ENCODE results near the gene PDIA5.

PDIA5 gene

GRCh38 chr3:123094516-123095313 is 27.9 kb downstream of the PDIA5 start:
- H3K27me3 ChIP-seq (ENCODE audit: control insufficient read depth, insufficient read depth, low read length), result no peaks in the 10 kb centered on the region
- no peak overlapping the region for H3K9ac ChIP-seq (ENCODE audit: low read length)
- H3K36me3 ChIP-seq (ENCODE audit: control insufficient read depth, insufficient read depth, low read length), result peaks cover 37% of the 10 kb centered on the region
- no peak overlapping the region for H3K4me3 ChIP-seq (ENCODE audit: low read depth, low read length)
- no peaks in the 10 kb centered on the region for H3K9me3 ChIP-seq (ENCODE audit: control insufficient read depth, insufficient read depth, low read depth, low read length)
- peaks cover 29% of the 10 kb centered on the region for H3K4me1 ChIP-seq (ENCODE audit: control insufficient read depth, insufficient read depth, low read length)
- no peak overlapping the region for H3K27ac ChIP-seq (ENCODE audit: low read depth, low read length)

- H3K27ac ChIP-seq (ENCODE audit: low read depth, low read length), result no peak overlapping the region
- no peak overlapping the region for H3K9ac ChIP-seq (ENCODE audit: low read length)
- no peak overlapping the region for H3K4me3 ChIP-seq (ENCODE audit: low read depth, low read length)
- H3K36me3 ChIP-seq (ENCODE audit: control insufficient read depth, insufficient read depth, low read length), result peaks cover 47% of the 10 kb centered on the region
- H3K9me3 ChIP-seq (ENCODE audit: control insufficient read depth, insufficient read depth, low read depth, low read length), result no peaks in the 10 kb centered on the region
- H3K4me1 ChIP-seq (ENCODE audit: control insufficient read depth, insufficient read depth, low read length), result peaks cover 19% of the 10 kb centered on the region
- H3K27me3 ChIP-seq (ENCODE audit: control insufficient read depth, insufficient read depth, low read length), result no peaks in the 10 kb centered on the region
Observed at GRCh38 chr3:123096126-123096525, 29.3 kb downstream of the PDIA5 start.

DNA sequence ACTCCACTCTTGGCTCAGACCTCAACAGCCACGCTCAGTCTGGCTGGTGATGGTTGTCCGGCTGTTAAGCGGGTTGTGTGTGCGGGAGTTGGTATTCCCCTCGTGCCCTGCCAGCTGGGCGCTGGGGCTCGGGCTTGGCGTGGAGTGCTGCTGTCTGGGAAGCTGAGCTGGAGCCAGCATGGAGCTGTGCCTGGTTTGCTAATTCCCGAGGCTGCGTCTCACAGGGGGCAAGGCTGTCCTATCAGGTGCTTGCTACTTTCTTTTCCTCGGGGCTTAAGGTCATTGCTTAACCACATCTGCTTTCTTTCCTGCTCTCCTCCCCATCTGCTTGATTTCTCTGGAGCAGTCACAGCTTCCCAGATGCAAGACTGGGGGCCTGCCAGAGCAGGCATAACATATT is 29.9 kb downstream of the PDIA5 start:
- H3K27me3 ChIP-seq (ENCODE audit: control insufficient read depth, insufficient read depth, low read length), result no peaks in the 10 kb centered on the region
- peaks cover 43% of the 10 kb centered on the region for H3K36me3 ChIP-seq (ENCODE audit: control insufficient read depth, insufficient read depth, low read length)
- no peak overlapping the region for H3K9ac ChIP-seq (ENCODE audit: low read length)
- peaks cover 19% of the 10 kb centered on the region for H3K4me1 ChIP-seq (ENCODE audit: control insufficient read depth, insufficient read depth, low read length)
- no peak overlapping the region for H3K27ac ChIP-seq (ENCODE audit: low read depth, low read length)
- H3K4me3 ChIP-seq (ENCODE audit: low read depth, low read length), result no peak overlapping the region
- no peaks in the 10 kb centered on the region for H3K9me3 ChIP-seq (ENCODE audit: control insufficient read depth, insufficient read depth, low read depth, low read length)

GRCh38 chr3:123098426-123099330 is 31.9 kb downstream of the PDIA5 start:
- Histone ChIP-seq H3K9ac (ENCODE audit: low read length) (peak overlapping the region; percentile 46), H3K4me3 (ENCODE audit: low read depth, low read length) (no peak overlapping the region; the same call in 1 of the 2 replicates), H3K27ac (ENCODE audit: low read depth, low read length) (no peak overlapping the region; the same call in 1 of the 2 replicates), H3K4me1 (ENCODE audit: control insufficient read depth, insufficient read depth, low read length) (peaks cover 19% of the 10 kb centered on the region), H3K27me3 (ENCODE audit: control insufficient read depth, insufficient read depth, low read length) (no peaks in the 10 kb centered on the region), H3K9me3 (ENCODE audit: control insufficient read depth, insufficient read depth, low read depth, low read length) (no peaks in the 10 kb centered on the region), H3K36me3 (ENCODE audit: control insufficient read depth, insufficient read depth, low read length) (peaks cover 42% of the 10 kb centered on the region)

DNA sequence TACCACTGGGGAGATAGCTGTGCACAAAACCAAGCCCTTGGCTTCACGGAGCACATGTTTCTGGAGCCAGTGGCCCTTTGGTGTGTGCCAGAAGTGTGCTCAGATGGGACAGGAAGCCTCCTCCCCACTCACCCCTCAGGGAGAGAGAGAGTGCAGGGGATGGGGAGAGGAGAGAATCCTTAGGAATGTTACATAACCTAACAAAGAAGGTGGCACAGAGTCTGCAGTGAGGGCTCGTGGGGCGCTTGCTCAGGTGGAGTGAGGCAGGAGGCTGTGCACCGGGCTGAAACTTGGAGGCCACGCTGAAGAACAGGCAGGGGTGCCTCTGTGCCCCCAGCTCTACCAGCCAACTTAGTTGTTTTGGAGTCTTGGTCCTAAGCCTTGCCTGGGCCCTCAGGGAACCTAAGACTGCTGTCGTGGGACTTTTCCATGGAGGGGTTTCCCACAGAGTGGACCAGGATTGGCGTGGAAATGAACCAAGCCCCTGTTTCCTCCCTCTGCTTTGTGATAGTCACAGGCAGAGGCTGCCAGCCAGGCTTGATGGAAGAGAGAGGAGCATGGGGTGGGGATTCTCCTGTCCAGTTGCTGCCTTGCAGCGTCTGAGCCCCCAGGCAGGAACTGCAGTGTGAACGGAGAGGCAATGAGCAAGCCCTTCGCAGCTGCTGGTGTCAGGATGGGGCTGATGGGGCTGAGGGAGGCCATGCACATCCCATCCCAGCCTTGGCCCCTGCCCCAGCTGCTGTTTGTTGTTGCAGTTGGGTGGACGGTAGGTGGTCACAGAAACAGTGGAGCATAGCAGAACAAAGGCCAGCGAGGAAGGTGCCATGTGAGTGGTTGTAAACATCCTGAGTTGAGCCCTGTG is 32.7 kb downstream of the PDIA5 start:
- Histone ChIP-seq H3K36me3 (ENCODE audit: control insufficient read depth, insufficient read depth, low read length) (peaks cover 48% of the 10 kb centered on the region), H3K27me3 (ENCODE audit: control insufficient read depth, insufficient read depth, low read length) (no peaks in the 10 kb centered on the region), H3K4me3 (ENCODE audit: low read depth, low read length) (no peak overlapping the region; the same call in 1 of the 2 replicates), H3K27ac (ENCODE audit: low read depth, low read length) (no peak overlapping the region; the same call in 1 of the 2 replicates), H3K4me1 (ENCODE audit: control insufficient read depth, insufficient read depth, low read length) (peaks cover 19% of the 10 kb centered on the region), H3K9ac (ENCODE audit: low read length) (peak overlapping the region; percentile 46), H3K9me3 (ENCODE audit: control insufficient read depth, insufficient read depth, low read depth, low read length) (no peaks in the 10 kb centered on the region)

DNA sequence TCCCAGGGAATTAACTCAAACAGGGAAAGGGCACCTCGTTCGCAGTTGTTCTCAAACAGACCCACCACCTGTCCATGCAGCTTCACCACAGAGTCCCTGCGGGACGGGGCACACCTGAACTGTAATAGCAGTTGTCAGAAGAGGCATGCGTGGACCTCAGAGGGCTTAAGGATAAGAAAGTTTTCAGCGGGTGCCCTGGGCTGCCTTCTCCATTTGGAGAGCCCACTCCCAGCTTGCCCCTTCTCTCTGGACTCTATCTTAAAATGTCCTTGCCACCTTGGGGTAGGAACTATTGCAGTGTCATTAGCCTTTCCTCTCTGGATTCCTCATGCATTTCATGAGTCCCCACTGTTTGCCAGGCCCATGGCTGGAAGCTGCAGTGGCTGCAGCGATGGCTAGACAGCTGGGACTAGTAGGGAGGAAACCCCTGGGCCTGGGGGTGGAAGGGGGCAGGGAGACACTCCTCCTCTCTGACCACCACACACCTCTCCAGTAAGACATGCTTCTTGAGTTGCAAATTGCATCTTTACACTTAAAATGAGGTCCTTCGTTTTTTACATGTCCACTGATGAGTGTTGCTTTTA is 33.5 kb downstream of the PDIA5 start:
- no peak overlapping the region for H3K27ac ChIP-seq (ENCODE audit: low read depth, low read length)

GRCh38 chr3:123102249-123102648 is 35.4 kb downstream of the PDIA5 start:
- H3K9ac ChIP-seq (ENCODE audit: low read length), result no peak overlapping the region
- H3K27me3 ChIP-seq (ENCODE audit: control insufficient read depth, insufficient read depth, low read length), result no peaks in the 10 kb centered on the region
- H3K27ac ChIP-seq (ENCODE audit: low read depth, low read length), result no peak overlapping the region
- no peaks in the 10 kb centered on the region for H3K9me3 ChIP-seq (ENCODE audit: control insufficient read depth, insufficient read depth, low read depth, low read length)
- H3K4me1 ChIP-seq (ENCODE audit: control insufficient read depth, insufficient read depth, low read length), result peaks cover 18% of the 10 kb centered on the region
- peaks cover 71% of the 10 kb centered on the region for H3K36me3 ChIP-seq (ENCODE audit: control insufficient read depth, insufficient read depth, low read length)
- H3K4me3 ChIP-seq (ENCODE audit: low read depth, low read length), result no peak overlapping the region

More for the DNA sequence above, 33.5 kb downstream of the PDIA5 start:
- H3K4me3 ChIP-seq (ENCODE audit: low read depth, low read length), result no peak overlapping the region
- H3K36me3 ChIP-seq (ENCODE audit: control insufficient read depth, insufficient read depth, low read length), result peaks cover 55% of the 10 kb centered on the region
- no peaks in the 10 kb centered on the region for H3K27me3 ChIP-seq (ENCODE audit: control insufficient read depth, insufficient read depth, low read length)
- no peaks in the 10 kb centered on the region for H3K9me3 ChIP-seq (ENCODE audit: control insufficient read depth, insufficient read depth, low read depth, low read length)
- H3K4me1 ChIP-seq (ENCODE audit: control insufficient read depth, insufficient read depth, low read length), result peaks cover 19% of the 10 kb centered on the region
- no peak overlapping the region for H3K9ac ChIP-seq (ENCODE audit: low read length)

DNA sequence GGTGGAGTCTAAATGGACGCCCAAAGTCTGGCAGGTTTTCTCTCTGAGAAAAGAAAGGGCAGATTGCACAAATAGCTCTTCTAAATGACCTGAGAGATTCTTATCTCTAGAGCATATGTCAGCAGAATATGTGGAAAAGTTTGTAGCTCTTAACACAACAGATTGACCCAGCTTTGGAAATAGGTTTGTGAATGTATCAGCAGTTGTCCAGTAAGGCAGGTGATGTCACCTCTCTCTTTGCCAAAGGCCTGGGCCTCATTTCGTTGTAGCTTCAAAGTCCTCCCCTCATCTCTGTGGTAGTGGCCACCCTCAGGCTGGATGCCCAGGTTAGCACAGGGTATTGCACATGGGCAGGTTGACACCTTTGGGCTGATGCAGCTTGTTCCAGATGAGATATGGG is 36.0 kb downstream of the PDIA5 start:
- H3K27ac ChIP-seq (ENCODE audit: low read depth, low read length), result no peak overlapping the region
- no peaks in the 10 kb centered on the region for H3K27me3 ChIP-seq (ENCODE audit: control insufficient read depth, insufficient read depth, low read length)
- no peaks in the 10 kb centered on the region for H3K9me3 ChIP-seq (ENCODE audit: control insufficient read depth, insufficient read depth, low read depth, low read length)
- H3K4me1 ChIP-seq (ENCODE audit: control insufficient read depth, insufficient read depth, low read length), result peaks cover 17% of the 10 kb centered on the region
- H3K4me3 ChIP-seq (ENCODE audit: low read depth, low read length), result no peak overlapping the region
- H3K9ac ChIP-seq (ENCODE audit: low read length), result no peak overlapping the region
- H3K36me3 ChIP-seq (ENCODE audit: control insufficient read depth, insufficient read depth, low read length), result peaks cover 71% of the 10 kb centered on the region

DNA sequence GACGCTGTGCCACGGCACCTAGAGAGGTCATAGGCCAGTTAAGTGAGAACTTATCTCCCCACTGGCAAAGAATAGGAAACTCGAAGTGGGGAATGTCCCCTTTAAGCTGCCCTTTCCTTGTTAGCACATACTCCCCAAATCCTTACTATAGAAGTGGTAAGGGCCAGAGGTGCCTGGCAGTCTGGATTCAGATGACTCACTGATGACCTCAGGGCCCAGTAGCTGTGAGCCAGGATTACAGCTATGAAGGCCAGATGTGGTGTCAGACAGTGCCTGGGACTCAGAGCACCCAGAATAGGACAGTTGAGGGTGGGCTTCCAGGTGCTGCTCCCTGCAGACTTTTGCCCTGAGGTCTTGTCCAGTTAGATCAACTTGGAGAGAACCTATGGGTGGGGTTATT is 37.7 kb downstream of the PDIA5 start:
- no peak overlapping the region for H3K27ac ChIP-seq (ENCODE audit: low read depth, low read length)
- peaks cover 80% of the 10 kb centered on the region for H3K36me3 ChIP-seq (ENCODE audit: control insufficient read depth, insufficient read depth, low read length)
- H3K27me3 ChIP-seq (ENCODE audit: control insufficient read depth, insufficient read depth, low read length), result no peaks in the 10 kb centered on the region
- H3K9me3 ChIP-seq (ENCODE audit: control insufficient read depth, insufficient read depth, low read depth, low read length), result no peaks in the 10 kb centered on the region
- peaks cover 3% of the 10 kb centered on the region; the same call in 1 of the 2 replicates for H3K4me1 ChIP-seq (ENCODE audit: control insufficient read depth, insufficient read depth, low read length)
- H3K4me3 ChIP-seq (ENCODE audit: low read depth, low read length), result no peak overlapping the region
- H3K9ac ChIP-seq (ENCODE audit: low read length), result no peak overlapping the region
